H9 (cell line): ENCODE results near the gene RSPRY1. TPM values are rescaled to one million over a fixed set of nuclear protein-coding genes. Genes with fewer than 3 reads are reported as not detected.

Experiments used
- DNase-seq: peaks from one replicate; pipeline ENCODE4 v3.0.0-alpha.2; 2017
- H2AFZ ChIP-seq: one replicate; pipeline ENCODE4 v1.6.1; 2013; ENCODE audit warnings: mild to moderate bottlenecking, low read length, control low read depth, moderate library complexity
- H2AK5ac ChIP-seq: 2 replicates; pipeline ENCODE4 v1.6.1; 2013; ENCODE audit warnings: low read length, control low read depth, mixed read lengths; ENCODE audit not compliant: insufficient read length
- H2BK120ac ChIP-seq: one replicate; pipeline ENCODE4 v1.6.1; 2013; ENCODE audit warnings: low read depth, mild to moderate bottlenecking, low read length, control low read depth, inconsistent platforms; ENCODE audit not compliant: poor library complexity, severe bottlenecking
- H2BK12ac ChIP-seq: 2 replicates; pipeline ENCODE4 v1.6.1; 2013; ENCODE audit warnings: low read length, control low read depth, mixed read lengths, low read depth; ENCODE audit not compliant: insufficient read length
- H2BK15ac ChIP-seq: 2 replicates; pipeline ENCODE4 v1.6.1; 2013; ENCODE audit warnings: low read depth, low read length, control low read depth
- H2BK20ac ChIP-seq: one replicate; pipeline ENCODE4 v1.6.1; 2013; ENCODE audit warnings: low read depth, mild to moderate bottlenecking, low read length, control low read depth, inconsistent platforms; ENCODE audit not compliant: poor library complexity, severe bottlenecking
- H2BK5ac ChIP-seq: 2 replicates; pipeline ENCODE4 v1.6.1; 2013; ENCODE audit warnings: low read length, control low read depth, mixed read lengths; ENCODE audit not compliant: insufficient read length
- H3K14ac ChIP-seq: 2 replicates; pipeline ENCODE4 v1.6.1; 2013; ENCODE audit warnings: low read length, control low read depth; ENCODE audit not compliant: insufficient read depth
- H3K18ac ChIP-seq: 2 replicates; pipeline ENCODE4 v1.6.1; 2013; ENCODE audit warnings: low read depth, mild to moderate bottlenecking, mixed read lengths, low read length, control low read depth; ENCODE audit not compliant: insufficient read length
- H3K23ac ChIP-seq: 2 replicates; pipeline ENCODE4 v1.6.1; 2013; ENCODE audit warnings: low read length, control low read depth, mixed read lengths, low read depth; ENCODE audit not compliant: insufficient read length
- H3K23me2 ChIP-seq: 2 replicates; pipeline ENCODE4 v1.6.1; 2013; ENCODE audit warnings: low read depth, mild to moderate bottlenecking, mixed read lengths, low read length, control low read depth; ENCODE audit not compliant: insufficient read length, poor library complexity, severe bottlenecking
- H3K27ac ChIP-seq: 2 replicates; pipeline ENCODE4 v1.5.1; 2013; ENCODE audit warnings: low read length, control low read depth, mixed read lengths, low read depth; ENCODE audit not compliant: insufficient read length
- H3K27me3 ChIP-seq: 2 replicates; pipeline ENCODE4 v1.6.1; 2013; ENCODE audit warnings: low read length, control low read depth, inconsistent platforms; ENCODE audit not compliant: insufficient read depth
- H3K4ac ChIP-seq: 2 replicates; pipeline ENCODE4 v1.6.1; 2013; ENCODE audit warnings: low read depth, mild to moderate bottlenecking, control low read depth, inconsistent platforms, low read length, moderate library complexity
- H3K4me1 ChIP-seq: 2 replicates; pipeline ENCODE4 v1.6.1; 2013; ENCODE audit warnings: low read length, control low read depth, inconsistent platforms; ENCODE audit not compliant: insufficient read depth
- H3K4me2 ChIP-seq: 2 replicates; pipeline ENCODE4 v1.6.1; 2013; ENCODE audit warnings: low read length, control low read depth, mixed read lengths; ENCODE audit not compliant: insufficient read length, insufficient read depth
- H3K56ac ChIP-seq: 2 replicates; pipeline ENCODE4 v1.6.1; 2013; ENCODE audit warnings: low read depth, mild to moderate bottlenecking, mixed read lengths, low read length, control low read depth; ENCODE audit not compliant: insufficient read length
- H3K79me1 ChIP-seq: 2 replicates; pipeline ENCODE4 v1.6.1; 2013; ENCODE audit warnings: low read depth, mild to moderate bottlenecking, moderate library complexity, low read length, control low read depth, inconsistent platforms; ENCODE audit not compliant: insufficient read depth, poor library complexity, severe bottlenecking
- H3K79me2 ChIP-seq: 2 replicates; pipeline ENCODE4 v1.6.1; 2013; ENCODE audit warnings: low read length, control low read depth, inconsistent platforms; ENCODE audit not compliant: insufficient read depth
- H3K9ac ChIP-seq: 2 replicates; pipeline ENCODE4 v1.6.1; 2013; ENCODE audit warnings: low read length, control low read depth, mixed read lengths; ENCODE audit not compliant: insufficient read length; ENCODE audit errors: extremely low read depth
- H3K9me3 ChIP-seq: one replicate; pipeline ENCODE4 v1.6.1; 2013; ENCODE audit warnings: low read depth, low read length, inconsistent platforms; ENCODE audit not compliant: control insufficient read depth
- H3T11ph ChIP-seq: one replicate; pipeline ENCODE4 v1.6.1; 2013; ENCODE audit warnings: mild to moderate bottlenecking, low read length, control low read depth, inconsistent platforms
- H4K20me1 ChIP-seq: one replicate; pipeline ENCODE4 v1.6.1; 2013; ENCODE audit not compliant: control insufficient read depth, insufficient read length, insufficient read depth
- H4K5ac ChIP-seq: 2 replicates; pipeline ENCODE4 v1.6.1; 2013; ENCODE audit warnings: low read depth, mild to moderate bottlenecking, mixed read lengths, low read length, control low read depth; ENCODE audit not compliant: insufficient read length
- H4K8ac ChIP-seq: replicated peaks from 2 replicates; pipeline ENCODE4 v1.6.1; 2013; ENCODE audit warnings: low read length, control low read depth, mixed read lengths, low read depth; ENCODE audit not compliant: insufficient read length
- H4K91ac ChIP-seq: 2 replicates; pipeline ENCODE4 v1.6.1; 2013; ENCODE audit warnings: low read depth, mild to moderate bottlenecking, moderate library complexity, mixed read lengths, low read length, control low read depth; ENCODE audit not compliant: insufficient read length
- H3K27ac Mint-ChIP-seq, 3 experiments: 2 replicates in 2 of 3; 3 replicates in 1 of 3; pipeline ENCODE4 v1.8.0; 2020 to 2021; ENCODE audit warnings: mixed read lengths in 3 of 3, mild to moderate bottlenecking in 1 of 3, moderate library complexity in 1 of 3
- H3K27me3 Mint-ChIP-seq: 2 replicates; pipeline ENCODE4 v1.8.0; 2021; ENCODE audit warnings: low read depth, mild to moderate bottlenecking, moderate library complexity, mixed read lengths
- H3K36me3 Mint-ChIP-seq, 3 experiments: 2 replicates in 2 of 3; 3 replicates in 1 of 3; pipeline ENCODE4 v1.8.0; 2020 to 2021; ENCODE audit warnings: low read depth in 3 of 3, mixed read lengths in 3 of 3; ENCODE audit not compliant: insufficient read depth in 1 of 3
- H3K4me1 Mint-ChIP-seq, 2 experiments: 2 replicates each; pipeline ENCODE4 v1.8.0; 2020; ENCODE audit warnings: mixed read lengths in 2 of 2
- H3K4me3 Mint-ChIP-seq, 2 experiments: 2 replicates in 1 of 2; 3 replicates in 1 of 2; pipeline ENCODE4 v1.8.0; 2020 to 2021; ENCODE audit warnings: mild to moderate bottlenecking in 2 of 2, mixed read lengths in 2 of 2, moderate library complexity in 1 of 2
- H3K9me3 Mint-ChIP-seq, 2 experiments: 2 replicates in 1 of 2; 3 replicates in 1 of 2; pipeline ENCODE4 v1.8.0; 2020; ENCODE audit warnings: mild to moderate bottlenecking in 2 of 2, mixed read lengths in 2 of 2, moderate library complexity in 1 of 2
- CTCF ChIP-seq: fragments of 200-600 bp; sonication (generic); conservative IDR thresholded peaks from 3 replicates; pipeline ENCODE4 v1.8.0; 2021; ENCODE audit warnings: antibody characterized with exemption, mild to moderate bottlenecking
- WGBS: extraction: QIAGEN DNeasy Blood & Tissue Kit; methylation state at CpG from one replicate; pipeline ENCODE4 v1.1.7; 2013; ENCODE audit warnings: missing lambda C conversion rate, low lambda C conversion rate, mixed read lengths; ENCODE audit not compliant: insufficient read length; ENCODE audit errors: extremely low coverage; 5-methylcytosine and 5-hydroxymethylcytosine counted together
- total RNA-seq: library from RNA; stranded (reverse); gene quantifications from 2 replicates; pipeline ENCODE4 v1.2.1, GENCODE V29; 2021

The RSPRY1 gene
- total RNA-seq, 1 experiment from 2014 or later = 36.1 TPM

- Histone ChIP-seq H4K8ac (no peak overlapping the region), H2BK120ac (no peak overlapping the region), H2BK12ac (no peak overlapping the region), H4K5ac (no peak overlapping the region), H3K4ac (no peak overlapping the region), H4K20me1 (no peaks in the 10 kb centered on the region), H2BK5ac (no peak overlapping the region), H3K9ac (no peak overlapping the region), H3K9me3 (no peaks in the 10 kb centered on the region), H3K27ac (no peak overlapping the region), H2BK15ac (no peak overlapping the region), H2AFZ (no peak overlapping the region), H4K91ac (no peak overlapping the region), H2BK20ac (no peak overlapping the region), H3K18ac (no peak overlapping the region), H2AK5ac (no peak overlapping the region), H3K4me2 (no peak overlapping the region), H3T11ph (no peak overlapping the region), H3K79me1 (no peaks in the 10 kb centered on the region), H3K4me1 (peaks cover 2% of the 10 kb centered on the region; the same call in 1 of the 2 replicates), H3K23me2 (no peaks in the 10 kb centered on the region), H3K27me3 (no peaks in the 10 kb centered on the region), H3K79me2 (no peaks in the 10 kb centered on the region), H3K56ac (no peak overlapping the region), H3K14ac (no peak overlapping the region), H3K23ac (no peak overlapping the region)
- DNase-seq = no peak
- TF ChIP-seq CTCF = no peak
- H3K4me1 Mint-ChIP-seq = peaks cover 17 to 26% of the 10 kb centered on the region in 2 experiments
- no peaks in the 10 kb centered on the region for H3K9me3 Mint-ChIP-seq
- no CpG with 5 or more reads among the region's 16 CpGs for WGBS
- no peak overlapping the region for H3K4me3 Mint-ChIP-seq
- peak overlapping the region in 2 of 3 experiments; percentile 34 to 67; a peak in 2 of 7 replicates for H3K27ac Mint-ChIP-seq
- H3K36me3 Mint-ChIP-seq = no peaks in the 10 kb centered on the region
- no peaks in the 10 kb centered on the region for H3K27me3 Mint-ChIP-seq
Measured at GRCh38 chr16:57265850-57266530, 79.9 kb downstream of the RSPRY1 start.
